UCSD-AML1 (cell line): Measurements from ENCODE around the gene ADARB2.

Experiments
- DNase-seq: peaks from one replicate; lab custom pipeline; 2025; ENCODE audit not compliant: unreplicated experiment; lab: John Stamatoyannopoulos, UW

Gene ADARB2

GRCh38 chr10:1378473-1378872, 358.9 kb downstream of the ADARB2 start:
- DNase-seq, result no peak

GRCh38 chr10:1377740-1378397, 359.5 kb downstream of the ADARB2 start:
- no peak for DNase-seq

GRCh38 chr10:1377231-1377630, 360.1 kb downstream of the ADARB2 start:
- DNase-seq, result no peak

- no peak for DNase-seq
These were observed 360.9 kb downstream of the ADARB2 start for GRCh38 chr10:1376384-1376945.

GRCh38 chr10:1375346-1376170, 361.8 kb downstream of the ADARB2 start:
- DNase-seq, result no peak

- no peak for DNase-seq
These were observed 362.6 kb downstream of the ADARB2 start for GRCh38 chr10:1374511-1375345.

GRCh38 chr10:1373287-1373686, 364.0 kb downstream of the ADARB2 start:
- DNase-seq, result no peak

GRCh38 chr10:1372212-1372611, 365.1 kb downstream of the ADARB2 start:
- no peak for DNase-seq

GRCh38 chr10:1370298-1370697, 367.0 kb downstream of the ADARB2 start:
- no peak for DNase-seq

GRCh38 chr10:1369665-1370064, 367.7 kb downstream of the ADARB2 start:
- no peak for DNase-seq

GRCh38 chr10:1369197-1369596, 368.1 kb downstream of the ADARB2 start:
- DNase-seq, result no peak

- peak; percentile 46 for DNase-seq
These were observed 368.5 kb downstream of the ADARB2 start for GRCh38 chr10:1368842-1369171.

GRCh38 chr10:1367938-1368841, 369.1 kb downstream of the ADARB2 start:
- DNase-seq, result no peak

- DNase-seq, result no peak
These were observed 370.4 kb downstream of the ADARB2 start for GRCh38 chr10:1366811-1367425.

- DNase-seq, result no peak
These were observed 371.0 kb downstream of the ADARB2 start for GRCh38 chr10:1366322-1366691.

GRCh38 chr10:1365540-1366321, 371.6 kb downstream of the ADARB2 start:
- DNase-seq, result no peak

GRCh38 chr10:1364151-1364910, 373.0 kb downstream of the ADARB2 start:
- DNase-seq, result no peak

GRCh38 chr10:1363446-1364121, 373.7 kb downstream of the ADARB2 start:
- no peak for DNase-seq
